Kidney epithelial cell (primary cell): ENCODE data around the gene TSR3. TPM values are rescaled to one million over a fixed set of nuclear protein-coding genes. Genes with fewer than 3 reads are reported as not detected.

Source experiments
- DNase-seq: peaks from one replicate; pipeline ENCODE4 v3.0.0-alpha.2; 2010; ENCODE audit warnings: low read depth
- H3K27me3 ChIP-seq: 2 replicates; pipeline ENCODE4 v1.6.0; 2011; ENCODE audit warnings: low read length; ENCODE audit not compliant: control insufficient read depth, insufficient read depth
- H3K36me3 ChIP-seq: 2 replicates; pipeline ENCODE4 v1.5.1; 2011; ENCODE audit warnings: low read length; ENCODE audit not compliant: control insufficient read depth, insufficient read depth
- H3K4me3 ChIP-seq: 2 replicates; pipeline ENCODE4 v1.5.1; 2011; ENCODE audit warnings: low read depth, mild to moderate bottlenecking, control low read depth, low read length
- total RNA-seq: library from RNA; depleted of rRNA; stranded (reverse); fragments of >200 nt; gene quantifications from 2 replicates; pipeline ENCODE4 v1.2.3, GENCODE V29; 2015
- TF ChIP-seq, protein P1 (sequence below): IDR thresholded peaks from 2 replicates; pipeline ENCODE4 v1.5.1; 2011; ENCODE audit warnings: mild to moderate bottlenecking, moderate library complexity, low read length, control low read depth, inconsistent platforms; ENCODE audit not compliant: insufficient read depth, poor library complexity, severe bottlenecking

TSR3 gene
- total RNA-seq, 1 donor from 2014 or later = 138 TPM

DNA sequence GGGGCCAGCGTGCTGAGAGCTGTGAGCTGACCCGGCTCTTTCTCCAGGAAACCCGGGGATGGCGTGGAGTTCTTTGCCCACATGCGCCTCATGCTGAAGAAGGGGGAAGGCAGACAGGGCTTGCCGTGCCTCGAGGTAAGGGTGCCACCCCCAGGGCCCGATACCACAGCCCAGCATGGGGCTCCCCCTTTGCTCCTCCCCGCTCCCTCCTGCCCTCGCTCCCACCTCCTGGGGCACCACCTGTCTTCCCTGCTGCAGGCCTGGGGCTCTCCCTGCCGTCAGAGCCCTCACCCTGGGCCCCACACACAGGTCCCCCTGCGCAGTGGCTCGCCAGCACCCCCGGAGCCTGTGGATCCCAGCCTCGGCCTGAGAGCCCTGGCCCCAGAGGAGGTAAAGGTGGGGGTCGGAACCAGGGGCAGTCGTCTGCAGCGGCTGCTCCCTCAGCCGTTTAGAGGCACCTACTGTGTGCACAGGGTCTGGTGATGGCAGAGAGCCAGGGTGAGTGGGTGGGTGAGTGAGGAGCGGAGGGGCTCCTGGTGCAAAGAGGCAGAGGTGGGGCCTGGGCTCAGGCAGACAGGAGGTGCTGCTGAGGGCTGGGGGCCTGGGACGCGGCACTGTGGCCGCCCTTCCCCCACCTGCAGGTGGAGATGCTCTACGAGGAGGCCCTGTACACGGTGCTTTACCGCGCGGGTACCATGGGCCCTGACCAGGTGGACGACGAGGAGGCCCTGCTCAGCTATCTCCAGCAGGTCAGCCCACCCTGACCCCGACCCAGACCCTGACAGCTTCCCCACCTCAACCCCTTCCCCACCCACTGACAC, 12.6 kb downstream of the TSR3 start:
- no peak for DNase-seq
- H3K4me3 ChIP-seq = no peak overlapping the region
- H3K27me3 ChIP-seq = peaks cover 54% of the 10 kb centered on the region
- TF ChIP-seq, protein P1, sequence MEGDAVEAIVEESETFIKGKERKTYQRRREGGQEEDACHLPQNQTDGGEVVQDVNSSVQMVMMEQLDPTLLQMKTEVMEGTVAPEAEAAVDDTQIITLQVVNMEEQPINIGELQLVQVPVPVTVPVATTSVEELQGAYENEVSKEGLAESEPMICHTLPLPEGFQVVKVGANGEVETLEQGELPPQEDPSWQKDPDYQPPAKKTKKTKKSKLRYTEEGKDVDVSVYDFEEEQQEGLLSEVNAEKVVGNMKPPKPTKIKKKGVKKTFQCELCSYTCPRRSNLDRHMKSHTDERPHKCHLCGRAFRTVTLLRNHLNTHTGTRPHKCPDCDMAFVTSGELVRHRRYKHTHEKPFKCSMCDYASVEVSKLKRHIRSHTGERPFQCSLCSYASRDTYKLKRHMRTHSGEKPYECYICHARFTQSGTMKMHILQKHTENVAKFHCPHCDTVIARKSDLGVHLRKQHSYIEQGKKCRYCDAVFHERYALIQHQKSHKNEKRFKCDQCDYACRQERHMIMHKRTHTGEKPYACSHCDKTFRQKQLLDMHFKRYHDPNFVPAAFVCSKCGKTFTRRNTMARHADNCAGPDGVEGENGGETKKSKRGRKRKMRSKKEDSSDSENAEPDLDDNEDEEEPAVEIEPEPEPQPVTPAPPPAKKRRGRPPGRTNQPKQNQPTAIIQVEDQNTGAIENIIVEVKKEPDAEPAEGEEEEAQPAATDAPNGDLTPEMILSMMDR = no peak
- no peaks in the 10 kb centered on the region for H3K36me3 ChIP-seq

DNA sequence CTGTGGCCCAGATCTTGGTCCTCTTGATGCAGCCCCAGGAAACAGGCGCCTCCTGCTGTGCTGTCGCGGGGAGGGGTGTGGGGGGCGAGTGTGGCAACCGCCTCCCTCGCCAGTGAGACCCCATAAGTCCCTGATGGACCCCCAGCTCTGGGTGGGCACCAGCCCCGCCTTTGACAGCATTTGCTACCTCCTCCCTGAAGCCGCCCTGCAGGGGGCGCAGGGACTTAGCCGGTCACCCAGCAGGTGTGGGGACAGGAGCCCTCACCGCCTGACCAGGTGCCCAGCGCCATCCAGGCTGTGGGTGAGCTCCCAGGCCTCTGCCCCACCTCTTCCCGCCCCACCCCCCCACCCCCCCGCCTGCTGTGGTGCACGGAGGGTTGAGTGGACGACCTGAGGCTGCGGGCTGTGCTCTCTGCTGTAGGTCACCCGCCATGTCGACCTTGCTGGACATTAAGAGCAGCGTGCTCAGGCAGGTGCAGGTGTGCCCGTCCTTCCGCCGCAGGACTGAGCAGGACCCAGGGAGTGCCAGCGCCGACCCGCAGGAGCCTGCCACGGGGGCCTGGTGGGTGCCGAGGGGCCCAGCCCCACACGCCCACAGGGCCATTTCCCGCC, 13.5 kb downstream of the TSR3 start:
- Histone ChIP-seq H3K4me3 (no peak overlapping the region), H3K27me3 (peaks cover 54% of the 10 kb centered on the region), H3K36me3 (no peaks in the 10 kb centered on the region)
- TF ChIP-seq, protein P1 = peak; percentile 40
- no peak for DNase-seq

DNA sequence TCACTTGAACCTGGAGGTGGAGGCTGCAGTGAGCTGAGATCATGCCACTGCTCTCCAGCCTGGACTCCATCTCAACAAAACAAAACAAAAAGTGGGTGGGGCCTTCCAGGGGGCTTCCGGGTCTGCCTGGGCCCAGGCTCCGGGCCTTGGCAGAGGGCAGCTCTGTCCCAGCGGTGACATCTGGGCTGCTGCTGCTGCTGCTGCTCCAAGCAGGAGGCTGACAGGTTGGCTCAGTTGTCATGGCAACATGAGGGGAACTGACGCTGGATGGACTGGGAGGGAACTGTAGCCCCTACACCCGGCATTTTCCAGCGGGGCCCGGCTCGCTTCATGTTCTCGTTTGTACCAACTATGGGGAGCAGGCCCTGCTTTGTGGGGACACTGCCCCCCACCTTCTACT, 14.2 kb downstream of the TSR3 start:
- Histone ChIP-seq H3K36me3 (no peaks in the 10 kb centered on the region), H3K4me3 (no peak overlapping the region), H3K27me3 (peaks cover 62% of the 10 kb centered on the region)
- TF ChIP-seq, protein P1 = no peak
- no peak for DNase-seq

DNA sequence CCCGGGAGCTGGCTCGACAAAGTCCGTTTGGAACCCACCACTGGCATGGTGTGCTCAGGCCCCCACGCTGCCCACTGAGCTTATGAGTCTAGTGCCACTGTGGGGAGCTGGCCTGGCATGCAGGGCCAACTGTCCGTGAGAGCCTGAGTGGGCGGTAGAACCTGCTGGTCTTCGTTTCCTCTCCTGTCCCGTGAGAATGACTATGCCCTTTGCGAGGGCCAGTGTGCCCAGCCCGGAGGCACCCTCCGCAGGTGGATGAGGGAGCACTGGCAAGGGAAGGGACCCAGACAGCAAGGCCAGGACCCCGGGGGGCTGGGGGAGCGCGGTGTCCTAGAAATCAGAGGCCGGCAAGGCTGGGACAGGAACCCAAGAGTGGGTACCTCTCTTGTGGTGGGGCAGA, 15.1 kb downstream of the TSR3 start:
- peaks cover 68% of the 10 kb centered on the region for H3K27me3 ChIP-seq
- TF ChIP-seq, protein P1 = no peak
- no peak overlapping the region for H3K4me3 ChIP-seq
- no peaks in the 10 kb centered on the region for H3K36me3 ChIP-seq
- no peak for DNase-seq

DNA sequence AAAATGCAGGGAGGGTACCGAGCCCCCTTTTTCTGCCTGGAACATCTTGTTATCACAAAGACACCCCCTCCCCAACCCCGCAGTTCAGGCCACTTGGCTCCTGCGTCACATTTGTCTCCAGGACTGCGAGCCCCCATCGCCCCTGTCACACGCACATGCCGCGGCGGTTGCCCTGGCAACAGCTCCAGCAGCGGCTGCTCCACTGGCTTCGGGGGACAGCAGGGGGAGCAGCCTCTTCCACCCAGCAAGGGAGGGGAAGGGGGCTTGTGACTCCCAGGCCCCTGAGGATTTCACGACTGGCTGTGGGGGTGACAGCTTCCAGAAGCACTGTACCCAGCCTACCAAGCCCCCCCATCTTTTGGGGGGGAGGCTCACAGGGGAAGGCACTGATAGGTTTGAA, 15.7 kb downstream of the TSR3 start:
- H3K36me3 ChIP-seq = no peaks in the 10 kb centered on the region
- DNase-seq = no peak
- H3K4me3 ChIP-seq = no peak overlapping the region
- peaks cover 74% of the 10 kb centered on the region for H3K27me3 ChIP-seq
- TF ChIP-seq, protein P1 = no peak
